Brain pericyte (primary cell): ENCODE data around the gene RUNX3.
"Not testable (repeated sequence)": the region's sequence is repeated elsewhere in the genome, so short reads cannot be mapped to it uniquely, and the experiment has no call there.

Experiments used
- DNase-seq: peaks from one replicate; pipeline ENCODE4 v3.0.0-alpha.2; 2012; ENCODE audit warnings: low read depth, low spot score

Gene RUNX3

GRCh38 chr1:24914226-24915069 lies 15.6 kb downstream of the RUNX3 start:
- DNase-seq: peak; percentile 88

DNA sequence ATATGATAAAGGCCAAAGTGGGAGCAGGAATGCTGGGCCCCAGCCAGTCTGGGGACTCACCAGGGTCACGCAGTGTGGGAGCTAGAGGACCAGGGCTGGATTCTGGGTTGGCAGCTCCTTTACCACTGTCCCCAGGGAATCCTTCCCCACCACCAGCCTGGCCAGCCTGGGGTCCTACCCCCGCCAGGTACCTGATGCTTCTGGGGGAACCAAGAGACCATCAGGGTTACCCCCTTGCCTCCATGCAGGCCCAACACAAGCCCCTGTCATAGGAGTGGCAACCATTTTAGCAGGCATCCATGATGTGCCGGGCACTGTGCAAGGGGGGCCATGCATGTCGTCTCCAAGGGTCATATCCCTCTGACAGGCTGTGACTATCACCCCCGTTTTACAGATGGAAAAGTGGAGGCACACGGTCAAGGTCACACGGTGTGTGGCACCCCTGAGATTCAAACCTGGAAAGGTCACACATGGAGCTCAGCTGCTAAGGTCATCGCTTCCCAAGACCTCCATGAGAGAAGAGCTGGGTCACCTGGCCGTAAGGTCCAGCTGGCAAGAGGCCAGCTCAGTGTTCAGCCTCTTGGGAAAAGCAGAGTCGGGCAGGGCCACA lies 16.4 kb downstream of the RUNX3 start:
- no peak for DNase-seq

DNA sequence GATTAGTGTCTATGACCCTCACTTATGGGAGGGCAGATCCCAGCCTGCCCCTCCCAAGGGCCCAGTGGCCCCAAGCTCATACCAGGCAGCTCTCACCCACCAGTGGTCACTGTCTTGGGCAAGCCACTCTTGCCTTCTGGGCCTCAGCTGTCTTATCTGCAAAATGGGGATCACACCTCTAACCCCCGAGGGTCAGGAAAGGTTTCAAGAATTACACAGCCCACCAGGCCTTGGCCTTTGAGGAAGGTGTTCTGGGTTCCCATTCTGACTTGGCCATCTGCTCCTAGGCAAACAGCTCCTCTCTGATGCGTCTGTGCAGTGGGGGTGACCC lies 16.8 kb downstream of the RUNX3 start:
- no peak for DNase-seq

GRCh38 chr1:24912376-24913273 lies 17.5 kb downstream of the RUNX3 start:
- no peak for DNase-seq

- no peak for DNase-seq
These were observed 18.4 kb downstream of the RUNX3 start for GRCh38 chr1:24911651-24912155.

DNA sequence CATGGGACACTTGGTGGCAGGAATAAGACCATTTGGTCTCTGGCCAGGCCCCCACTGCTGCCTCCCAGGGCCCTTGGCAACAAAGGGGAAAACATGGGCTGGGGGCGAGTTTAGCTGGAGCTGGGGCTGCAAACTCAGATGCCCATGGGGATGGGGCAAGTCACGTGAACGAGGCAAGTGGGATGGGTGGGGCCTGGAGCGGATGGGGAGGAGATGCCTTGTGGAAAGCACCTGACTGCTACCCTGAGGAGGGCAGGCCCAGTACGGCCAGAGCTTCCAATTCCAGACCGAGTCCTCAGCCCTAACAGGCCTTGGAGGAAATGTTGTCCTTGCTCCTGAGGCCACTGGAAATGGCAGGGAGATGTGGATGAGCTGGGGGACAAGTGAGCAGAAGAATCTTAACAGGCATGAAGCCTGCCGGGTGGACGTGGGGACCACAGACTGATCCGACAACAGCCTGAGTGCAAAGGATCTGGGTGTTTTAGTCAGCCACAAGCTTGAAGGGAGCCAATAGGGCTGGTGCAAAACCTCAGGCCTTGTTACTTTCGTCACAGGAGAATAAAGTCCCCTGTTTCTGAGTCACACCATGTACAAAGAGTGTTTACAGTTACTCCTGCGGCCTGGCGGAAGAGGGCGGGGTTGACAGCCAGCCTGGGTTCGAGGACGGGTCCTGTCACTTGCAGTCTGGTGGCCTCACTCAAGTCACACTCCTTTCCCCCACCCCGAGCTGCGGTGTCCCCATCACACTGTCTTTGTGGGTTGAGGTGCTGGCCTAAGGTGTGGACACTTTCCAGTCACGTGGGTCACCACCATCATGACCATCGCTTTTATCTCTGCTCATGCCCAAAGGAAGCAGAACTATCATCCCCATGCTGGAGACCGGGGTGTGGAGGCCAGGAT lies 19.1 kb downstream of the RUNX3 start:
- DNase-seq: no peak

DNA sequence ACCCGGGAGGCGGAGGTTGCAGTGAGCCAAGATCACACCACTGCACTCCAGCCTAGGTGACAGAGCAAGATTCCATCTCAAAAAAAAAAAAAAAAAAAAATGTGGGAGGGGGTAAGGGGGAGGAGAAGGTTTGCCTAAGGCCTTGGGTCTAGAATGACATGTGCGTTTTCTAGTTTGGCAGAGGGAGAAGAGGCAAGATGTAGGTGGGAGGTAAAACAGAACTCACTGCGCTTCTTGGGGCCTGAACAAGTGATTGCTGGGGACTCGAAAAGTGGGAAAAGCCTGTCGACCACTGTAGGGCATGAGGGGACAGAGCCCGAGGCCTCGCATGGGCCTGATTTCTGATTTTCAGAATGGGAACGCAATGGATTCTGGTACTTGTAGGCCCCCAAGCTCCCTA lies 19.9 kb downstream of the RUNX3 start:
- no peak for DNase-seq

GRCh38 chr1:24909388-24909898 lies 20.6 kb downstream of the RUNX3 start:
- DNase-seq: peak; percentile 54

- no peak for DNase-seq
These were observed 21.4 kb downstream of the RUNX3 start for GRCh38 chr1:24908591-24909259.

DNA sequence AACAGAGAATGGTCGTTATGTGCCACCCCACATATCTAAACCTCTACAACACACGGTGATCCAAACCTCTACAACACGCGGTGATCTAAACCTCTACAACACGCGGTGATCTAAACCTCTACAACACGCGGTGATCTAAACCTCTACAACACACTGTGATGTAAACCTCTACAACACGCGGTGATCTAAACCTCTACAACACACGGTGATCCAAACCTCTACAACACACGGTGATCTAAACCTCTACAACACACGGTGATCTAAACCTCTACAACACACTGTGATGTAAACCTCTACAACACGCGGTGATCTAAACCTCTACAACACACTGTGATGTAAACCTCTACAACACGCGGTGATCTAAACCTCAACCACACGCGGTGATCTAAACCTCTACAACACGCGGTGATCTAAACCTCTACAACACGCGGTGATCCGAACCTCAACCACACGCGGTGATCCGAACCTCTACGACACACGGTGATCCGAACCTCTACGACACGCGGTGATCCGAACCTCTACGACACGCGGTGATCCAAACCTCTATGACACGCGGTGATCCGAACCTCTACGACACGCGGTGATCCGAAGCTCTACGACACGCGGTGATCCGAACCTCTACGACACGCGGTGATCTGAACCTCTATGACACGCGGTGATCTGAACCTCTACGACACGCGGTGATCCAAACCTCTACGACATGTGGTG lies 22.3 kb downstream of the RUNX3 start:
- not testable (repeated sequence) for DNase-seq

DNA sequence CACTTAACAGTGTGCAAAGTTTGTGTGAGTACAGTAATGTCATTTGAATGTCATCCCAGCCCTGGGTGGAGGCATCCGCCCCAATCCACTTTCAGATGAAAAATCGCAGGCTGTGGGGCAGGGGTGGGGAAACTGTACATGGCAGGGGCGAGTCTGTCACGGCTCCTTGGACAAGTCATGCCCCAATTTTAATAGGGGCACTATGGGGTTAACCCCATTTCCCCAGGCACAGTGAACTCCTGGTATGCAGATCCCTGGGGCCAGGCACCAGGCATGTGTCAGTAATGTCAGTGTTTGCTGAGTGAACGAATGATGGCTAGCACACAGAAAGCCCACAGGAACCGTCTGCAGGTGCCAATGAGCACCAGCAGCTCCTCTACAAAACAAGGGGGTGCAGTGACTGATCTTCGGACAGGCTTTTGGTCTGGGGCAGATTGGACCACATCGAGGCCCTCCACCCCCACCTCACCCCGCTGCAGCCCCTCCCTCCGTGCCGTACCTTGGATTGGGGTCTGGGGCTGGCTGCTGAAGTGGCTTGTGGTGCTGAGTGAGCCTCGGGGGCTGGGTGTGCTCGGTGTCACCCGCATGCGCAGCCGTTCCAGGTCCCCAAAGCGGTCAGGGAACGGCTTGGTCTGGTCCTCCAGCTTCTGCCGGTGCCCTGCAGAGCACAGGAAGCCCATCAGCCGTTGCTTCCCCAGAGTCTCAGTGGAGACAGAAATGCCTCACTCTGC lies 23.2 kb downstream of the RUNX3 start:
- no peak for DNase-seq

DNA sequence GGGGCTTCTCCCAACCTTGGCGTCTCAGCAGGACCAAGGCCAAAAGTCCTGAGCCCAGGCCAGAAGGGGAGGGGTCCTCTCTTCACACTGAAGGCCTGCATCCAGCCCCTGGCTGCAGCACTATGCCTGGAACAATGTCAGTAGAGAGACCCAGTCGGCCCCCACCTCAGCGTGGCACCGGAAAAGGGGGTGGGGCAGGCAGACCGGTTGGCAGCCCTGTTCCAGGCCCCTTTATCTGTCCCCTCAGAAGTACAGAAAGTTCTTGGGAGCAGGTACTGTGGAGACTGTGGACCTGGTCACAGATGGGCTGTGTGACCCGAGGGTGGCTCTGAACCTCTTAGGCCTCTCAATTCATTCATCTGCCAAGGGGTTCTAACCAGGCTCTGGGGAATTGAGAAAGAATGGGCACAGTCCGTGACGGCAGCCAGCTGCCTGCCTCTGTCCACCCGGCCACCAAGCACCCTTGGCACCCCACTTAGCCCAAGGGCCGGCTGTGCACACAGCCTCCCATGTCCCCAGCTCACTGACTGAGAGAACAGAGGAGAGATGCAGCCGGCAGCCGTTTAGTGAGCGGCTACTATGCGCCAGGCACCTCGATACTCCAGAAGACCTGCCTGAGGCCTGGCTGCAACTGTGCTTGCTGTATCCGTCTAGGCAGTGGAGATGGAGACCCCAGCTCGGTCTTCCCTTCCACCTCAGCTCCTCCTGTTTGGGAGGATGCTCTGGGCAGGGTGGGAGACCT lies 23.9 kb downstream of the RUNX3 start:
- DNase-seq: no peak

- DNase-seq: no peak
These were observed 24.6 kb downstream of the RUNX3 start for GRCh38 chr1:24905355-24905978.

DNA sequence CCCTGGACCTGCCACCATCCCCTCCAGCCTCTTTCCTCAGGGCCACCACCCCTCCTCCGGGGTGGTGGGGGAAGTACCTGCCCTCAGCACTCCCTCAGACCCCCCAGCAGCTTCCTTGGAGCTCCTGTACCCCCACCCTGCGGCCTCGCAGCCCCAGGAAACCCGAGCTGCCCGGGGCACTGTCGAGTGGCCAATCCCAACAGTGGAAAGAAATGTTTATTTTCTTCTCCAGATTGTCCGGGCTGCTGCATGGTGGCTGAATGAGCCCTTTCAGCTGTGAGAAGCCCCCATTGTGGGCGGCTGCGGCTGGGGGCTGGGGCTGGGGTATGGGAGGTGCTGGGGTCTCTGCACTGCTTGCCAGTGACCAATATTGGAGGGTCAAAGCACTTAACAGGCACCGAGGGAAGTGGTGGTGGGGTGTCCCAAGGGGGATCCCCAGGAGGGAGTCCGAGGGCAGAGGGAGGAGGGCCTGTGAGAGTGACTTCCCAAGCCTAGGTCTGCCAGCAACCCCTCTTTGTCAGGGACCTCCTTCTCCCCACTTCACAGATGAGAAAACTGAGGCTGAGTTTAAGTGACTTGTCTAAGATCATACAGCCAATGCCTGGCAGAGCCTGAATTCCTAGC lies 25.2 kb downstream of the RUNX3 start:
- DNase-seq: no peak

DNA sequence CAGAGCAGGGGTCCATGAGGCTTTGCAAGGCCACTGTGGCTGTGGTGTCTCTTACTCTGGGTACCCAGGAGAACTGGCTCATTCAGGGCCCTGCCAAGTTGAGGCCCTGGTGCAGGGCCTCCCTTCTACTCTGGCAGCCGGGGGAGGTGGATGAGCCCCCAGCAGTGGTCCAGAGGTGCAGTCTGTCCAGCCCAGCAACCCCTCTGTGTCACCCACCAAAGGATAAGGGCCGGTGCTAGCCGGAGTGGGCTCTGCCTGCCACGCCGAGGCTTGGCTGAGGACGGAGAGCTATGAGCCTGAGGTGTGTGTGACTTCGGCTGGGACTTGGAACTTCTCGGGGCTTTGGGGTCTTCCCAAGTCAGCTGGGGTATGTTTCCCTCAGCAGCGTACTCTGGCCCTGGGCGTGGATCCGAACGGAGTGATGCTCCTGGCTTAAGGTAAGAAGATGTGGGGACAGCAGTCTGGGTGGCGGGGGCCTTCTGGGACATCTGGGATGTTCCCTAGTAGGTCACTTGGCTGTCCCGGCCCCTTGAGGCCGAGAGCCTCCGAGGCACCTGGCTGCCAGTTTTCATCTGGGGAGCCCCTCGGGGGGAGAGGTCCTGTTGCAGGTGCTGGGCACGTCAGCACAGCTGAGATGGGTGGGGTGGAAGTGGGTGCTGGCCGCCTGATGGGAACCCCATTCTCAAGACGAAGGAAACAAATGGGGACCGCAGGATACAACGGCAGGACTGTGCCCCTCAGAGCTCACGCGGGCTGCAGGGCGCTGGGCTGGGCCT lies 25.9 kb downstream of the RUNX3 start:
- no peak for DNase-seq

- no peak for DNase-seq
These were observed 26.5 kb downstream of the RUNX3 start for GRCh38 chr1:24903560-24903954.

GRCh38 chr1:24903011-24903461 lies 27.0 kb downstream of the RUNX3 start:
- DNase-seq: no peak
